Rectal smooth muscle tissue (tissue), 1 donor: ENCODE results near the gene PHYKPL.

Experiments
- H3K27ac ChIP-seq: one replicate; pipeline ENCODE4 v1.7.0; 2013; ENCODE audit warnings: low read depth, low read length, inconsistent platforms
- H3K27me3 ChIP-seq: one replicate; pipeline ENCODE4 v1.7.0; 2013; ENCODE audit warnings: low read length; ENCODE audit not compliant: control insufficient read depth, insufficient read depth
- H3K36me3 ChIP-seq: one replicate; pipeline ENCODE4 v1.7.0; 2013; ENCODE audit warnings: low read length; ENCODE audit not compliant: control insufficient read depth, insufficient read depth
- H3K4me1 ChIP-seq: one replicate; pipeline ENCODE4 v1.7.0; 2013; ENCODE audit warnings: low read length; ENCODE audit not compliant: control insufficient read depth, insufficient read depth
- H3K4me3 ChIP-seq: one replicate; pipeline ENCODE4 v1.7.0; 2013; ENCODE audit warnings: low read length
- H3K9ac ChIP-seq: one replicate; pipeline ENCODE4 v1.7.0; 2013; ENCODE audit warnings: low read length

The PHYKPL gene

DNA sequence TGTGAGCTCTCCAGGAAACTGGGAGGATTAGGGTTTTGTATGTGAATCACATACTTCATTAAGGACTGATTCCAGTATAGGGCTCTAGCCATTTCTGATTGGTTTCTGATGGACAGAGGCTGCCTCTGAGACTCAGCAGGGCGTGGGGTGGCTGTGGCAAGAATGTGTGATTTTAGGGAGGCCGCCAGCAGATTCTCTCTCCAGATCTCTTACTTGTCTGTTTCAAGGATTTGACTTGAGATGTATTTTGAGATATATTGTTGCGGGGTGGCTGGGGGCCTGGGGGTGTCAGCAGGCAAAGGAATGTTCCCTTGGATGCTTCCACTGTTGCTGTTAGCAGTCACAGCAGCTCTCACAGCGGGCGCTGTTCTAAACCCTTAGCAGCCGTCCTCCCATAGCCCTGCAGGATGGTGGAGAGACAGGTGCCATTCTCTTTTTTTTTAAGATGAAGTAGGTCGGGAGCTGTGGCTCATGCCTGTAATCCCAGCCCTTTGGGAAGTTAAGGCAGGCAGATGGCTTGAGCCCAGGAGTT lies 36.3 kb downstream of the PHYKPL start:
- Histone ChIP-seq H3K4me3 (no peak overlapping the region), H3K4me1 (no peaks in the 10 kb centered on the region), H3K36me3 (no peaks in the 10 kb centered on the region), H3K27me3 (no peaks in the 10 kb centered on the region), H3K27ac (no peak overlapping the region), H3K9ac (no peak overlapping the region)

DNA sequence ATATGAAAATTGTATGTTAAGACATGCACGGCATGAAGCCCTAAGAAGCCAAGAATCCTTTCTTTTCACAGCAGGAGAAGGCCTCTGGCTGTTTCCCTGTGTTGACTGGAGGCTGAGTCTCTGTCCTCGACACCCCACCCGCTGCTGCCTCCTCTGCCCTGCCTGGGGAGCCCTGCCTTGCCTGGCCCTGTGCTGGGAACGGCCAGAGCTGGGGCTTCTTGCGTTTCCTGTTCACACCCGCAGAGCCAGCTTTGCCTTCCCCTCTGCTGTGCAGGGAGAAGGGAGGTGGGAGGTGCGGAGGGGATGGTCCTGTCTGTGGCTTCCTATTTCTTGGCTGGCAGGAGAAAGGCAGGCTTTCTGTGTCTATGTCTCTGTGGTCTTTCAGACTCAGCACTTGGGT lies 38.6 kb downstream of the PHYKPL start:
- H3K27me3 ChIP-seq = no peaks in the 10 kb centered on the region
- no peak overlapping the region for H3K9ac ChIP-seq
- no peaks in the 10 kb centered on the region for H3K4me1 ChIP-seq
- no peak overlapping the region for H3K27ac ChIP-seq
- no peak overlapping the region for H3K4me3 ChIP-seq
- no peaks in the 10 kb centered on the region for H3K36me3 ChIP-seq

- no peak overlapping the region for H3K9ac ChIP-seq
- H3K4me1 ChIP-seq = no peaks in the 10 kb centered on the region
- no peaks in the 10 kb centered on the region for H3K36me3 ChIP-seq
- H3K27ac ChIP-seq = no peak overlapping the region
- H3K27me3 ChIP-seq = no peaks in the 10 kb centered on the region
- no peak overlapping the region for H3K4me3 ChIP-seq
Observed at GRCh38 chr5:178193251-178193809, 39.3 kb downstream of the PHYKPL start.

DNA sequence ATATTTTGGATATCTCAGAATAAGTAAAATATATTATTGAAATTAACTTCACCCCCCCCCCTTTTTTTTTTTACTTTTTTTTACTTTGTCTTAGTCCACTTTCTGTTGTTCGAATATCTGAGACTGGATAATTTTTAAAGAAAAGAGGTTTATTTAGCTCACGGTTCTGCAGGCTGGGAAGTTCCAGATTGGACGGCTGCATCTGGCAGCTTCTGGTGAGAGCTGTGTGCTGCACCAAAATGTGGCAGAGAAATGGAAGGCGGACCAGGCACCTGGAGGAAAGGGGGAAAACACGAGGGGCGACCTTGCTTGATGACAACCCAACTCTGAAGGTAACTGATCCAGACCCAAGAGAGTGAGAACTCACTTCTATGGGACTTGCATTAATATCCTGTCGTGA lies 39.8 kb downstream of the PHYKPL start:
- Histone ChIP-seq H3K36me3 (no peaks in the 10 kb centered on the region), H3K4me1 (no peaks in the 10 kb centered on the region), H3K27me3 (no peaks in the 10 kb centered on the region), H3K9ac (no peak overlapping the region), H3K27ac (no peak overlapping the region), H3K4me3 (no peak overlapping the region)

GRCh38 chr5:178192244-178192643 lies 40.4 kb downstream of the PHYKPL start:
- Histone ChIP-seq H3K36me3 (no peaks in the 10 kb centered on the region), H3K9ac (no peak overlapping the region), H3K27ac (no peak overlapping the region), H3K27me3 (no peaks in the 10 kb centered on the region), H3K4me3 (no peak overlapping the region), H3K4me1 (no peaks in the 10 kb centered on the region)

DNA sequence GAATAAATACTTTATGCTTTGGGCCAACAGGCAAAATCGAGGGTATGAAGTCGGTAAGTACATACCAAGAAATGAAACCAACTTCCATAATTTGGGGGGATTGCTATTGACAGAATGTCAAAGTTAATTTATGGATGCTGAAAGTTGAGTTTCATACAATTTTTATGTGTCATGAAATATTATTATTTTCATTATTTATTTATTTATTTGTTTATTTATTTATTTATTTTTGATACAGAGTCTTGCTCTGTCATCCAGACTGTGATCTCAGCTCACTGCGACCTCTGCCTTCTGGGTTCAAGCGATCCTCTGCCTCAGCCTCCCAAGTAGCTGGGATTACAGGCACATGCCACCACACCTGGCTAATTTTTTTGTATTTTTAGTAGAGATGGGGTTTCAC lies 40.9 kb downstream of the PHYKPL start:
- H3K4me3 ChIP-seq = no peak overlapping the region
- no peak overlapping the region for H3K27ac ChIP-seq
- H3K27me3 ChIP-seq = no peaks in the 10 kb centered on the region
- no peaks in the 10 kb centered on the region for H3K4me1 ChIP-seq
- H3K36me3 ChIP-seq = no peaks in the 10 kb centered on the region
- no peak overlapping the region for H3K9ac ChIP-seq

- H3K36me3 ChIP-seq = no peaks in the 10 kb centered on the region
- H3K27ac ChIP-seq = no peak overlapping the region
- H3K9ac ChIP-seq = no peak overlapping the region
- no peaks in the 10 kb centered on the region for H3K27me3 ChIP-seq
- no peaks in the 10 kb centered on the region for H3K4me1 ChIP-seq
- H3K4me3 ChIP-seq = no peak overlapping the region
Observed at GRCh38 chr5:178189433-178189832, 43.2 kb downstream of the PHYKPL start.

DNA sequence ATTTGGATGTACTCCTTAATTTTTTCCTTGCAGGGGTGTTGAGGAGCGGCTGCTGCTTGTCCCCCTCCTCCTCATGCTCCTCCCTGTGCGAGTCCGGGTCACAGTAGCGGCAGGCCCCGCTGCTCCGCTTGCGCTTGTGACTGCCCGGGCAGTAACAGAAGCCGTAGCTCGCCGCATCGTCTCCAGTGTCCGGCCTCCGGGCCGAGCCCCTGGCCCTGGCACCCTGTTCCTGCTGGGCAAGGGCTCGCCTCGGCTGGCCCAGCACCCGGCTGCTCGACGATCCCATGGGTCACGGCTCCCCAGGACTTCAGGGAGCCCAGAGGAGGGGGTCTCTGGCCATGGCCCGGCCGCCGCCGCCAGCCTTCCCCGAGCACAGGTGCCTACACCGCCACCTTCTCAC lies 45.6 kb downstream of the PHYKPL start, which contains the start of gene GMCL2:
TSS of gene GMCL2 (minus strand) at position 358 of the 400 bp plus-strand sequence. CDS start at position 286, 72 bp downstream.
- Histone ChIP-seq H3K27ac (no peak within 1 kb of the TSS), H3K9ac (no peak within 1 kb of the TSS), H3K4me3 (no peak within 1 kb of the TSS), H3K4me1 (no peaks in the 10 kb centered on the region), H3K36me3 (no peaks in the 10 kb centered on the region), H3K27me3 (no peaks in the 10 kb centered on the region)

- Histone ChIP-seq H3K9ac (no peak overlapping the region), H3K27ac (no peak overlapping the region), H3K4me3 (no peak overlapping the region), H3K36me3 (no peaks in the 10 kb centered on the region), H3K4me1 (no peaks in the 10 kb centered on the region), H3K27me3 (no peaks in the 10 kb centered on the region)
Observed at GRCh38 chr5:178186427-178186826, 46.2 kb downstream of the PHYKPL start.

- no peak overlapping the region for H3K4me3 ChIP-seq
- no peaks in the 10 kb centered on the region for H3K4me1 ChIP-seq
- no peak overlapping the region for H3K27ac ChIP-seq
- no peaks in the 10 kb centered on the region for H3K36me3 ChIP-seq
- H3K27me3 ChIP-seq = no peaks in the 10 kb centered on the region
- H3K9ac ChIP-seq = no peak overlapping the region
Observed at GRCh38 chr5:178182158-178182876, 50.3 kb downstream of the PHYKPL start.

GRCh38 chr5:178180141-178180863 lies 52.3 kb downstream of the PHYKPL start:
- Histone ChIP-seq H3K4me3 (no peak overlapping the region), H3K27ac (no peak overlapping the region), H3K36me3 (no peaks in the 10 kb centered on the region), H3K4me1 (no peaks in the 10 kb centered on the region), H3K27me3 (no peaks in the 10 kb centered on the region), H3K9ac (no peak overlapping the region)

GRCh38 chr5:178177569-178177968 lies 55.0 kb downstream of the PHYKPL start:
- no peaks in the 10 kb centered on the region for H3K4me1 ChIP-seq
- H3K9ac ChIP-seq = no peak overlapping the region

More at GRCh38 chr5:178177569-178177968, 55.0 kb downstream of the PHYKPL start:
- H3K27me3 ChIP-seq = no peaks in the 10 kb centered on the region
- no peak overlapping the region for H3K27ac ChIP-seq
- no peaks in the 10 kb centered on the region for H3K36me3 ChIP-seq
- H3K4me3 ChIP-seq = no peak overlapping the region
